Measurements from ENCODE around the gene BCL3. TPM values are rescaled to one million over a fixed set of nuclear protein-coding genes. Genes with fewer than 3 reads are reported as not detected.

BCL3 gene
- total and polyA plus RNA-seq, 2 of the 13 experiments (the other 11 are each of a cell fraction or from before 2014, with no cell fraction given): 2.3 to 4.0 TPM

DNA sequence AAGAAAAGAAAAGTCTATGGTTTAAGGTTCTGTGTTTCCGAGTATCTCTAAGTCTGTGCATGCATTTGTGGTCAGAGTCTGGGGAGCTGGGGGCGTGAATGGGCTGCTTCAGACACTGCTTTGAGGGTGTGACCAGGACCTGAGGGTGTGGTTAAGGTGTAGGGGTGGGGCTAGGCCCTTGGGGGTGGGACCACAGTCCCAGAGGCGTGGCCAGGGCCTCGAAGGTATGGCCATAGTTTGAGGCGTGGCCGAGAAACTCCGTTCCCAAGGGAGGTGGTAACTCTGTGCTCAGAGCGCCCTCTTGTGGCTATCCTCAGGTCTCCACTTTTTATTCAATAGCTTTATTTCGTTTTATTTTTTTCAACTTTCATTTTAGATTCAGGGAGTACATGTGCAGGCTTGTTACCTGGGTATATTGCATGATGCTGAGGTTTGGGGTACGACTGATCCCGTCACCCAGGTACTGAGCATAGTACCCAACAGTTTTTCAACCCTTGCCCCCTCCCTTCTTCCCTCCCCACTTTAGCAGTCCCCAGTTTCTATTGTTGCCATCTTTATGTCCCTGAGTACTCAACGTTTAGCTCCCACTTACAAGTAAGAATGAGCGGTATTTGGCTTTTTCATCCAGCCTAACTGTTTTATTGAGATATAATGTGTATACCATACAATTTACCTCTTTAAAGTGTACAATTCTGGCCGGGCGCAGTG lies 22.2 kb downstream of the BCL3 start (continued):
- TF ChIP-seq ZNF251 (CRISPR knock-in tag; IDR thresholded peaks at IDR 0.05) (no peak), ZMYM2 (CRISPR knock-in tag; IDR thresholded peaks at IDR 0.05) (no peak), ZNF615 (CRISPR knock-in tag; IDR thresholded peaks at IDR 0.05; ENCODE audit: borderline replicate concordance) (no peak), HDAC6 (IDR thresholded peaks at IDR 0.05; ENCODE audit: low read depth, low read length) (no peak), KLF12 (CRISPR knock-in tag; IDR thresholded peaks at IDR 0.05; ENCODE audit: borderline replicate concordance) (peak; percentile 90; the same call in 1 of the 2 replicates), ZSCAN22 (CRISPR knock-in tag; IDR thresholded peaks at IDR 0.05) (peak; percentile 80; the same call in 1 of the 2 replicates), FIP1L1 (IDR thresholded peaks at IDR 0.05; ENCODE audit: borderline replicate concordance, insufficient read depth, low read depth, low read length) (no peak), GATAD2A (CRISPR knock-in tag; IDR thresholded peaks at IDR 0.05) (peak; percentile 50), ZBTB38 (CRISPR knock-in tag; IDR thresholded peaks at IDR 0.05) (no peak), KDM5B (CRISPR knock-in tag; IDR thresholded peaks at IDR 0.05; ENCODE audit: borderline replicate concordance) (no peak), ZNF256 (CRISPR knock-in tag; conservative IDR thresholded peaks at IDR 0.05) (no peak), ATM (IDR thresholded peaks at IDR 0.05; ENCODE audit: borderline replicate concordance) (no peak), RXRB (CRISPR knock-in tag; IDR thresholded peaks at IDR 0.05; ENCODE audit: borderline replicate concordance) (peak; percentile 42; the same call in 1 of the 2 replicates), RARA (CRISPR knock-in tag; IDR thresholded peaks at IDR 0.05) (peak; percentile 14; the same call in 1 of the 2 replicates), FOXA3 (CRISPR knock-in tag; IDR thresholded peaks at IDR 0.05) (no peak), ZNF780A (CRISPR knock-in tag; IDR thresholded peaks at IDR 0.05) (no peak), ZNF460 (CRISPR knock-in tag; IDR thresholded peaks at IDR 0.05; ENCODE audit: borderline replicate concordance) (no peak), ZNF747 (CRISPR knock-in tag; IDR thresholded peaks at IDR 0.05; ENCODE audit: borderline replicate concordance) (no peak)
- TF ChIP-seq, protein P1, sequence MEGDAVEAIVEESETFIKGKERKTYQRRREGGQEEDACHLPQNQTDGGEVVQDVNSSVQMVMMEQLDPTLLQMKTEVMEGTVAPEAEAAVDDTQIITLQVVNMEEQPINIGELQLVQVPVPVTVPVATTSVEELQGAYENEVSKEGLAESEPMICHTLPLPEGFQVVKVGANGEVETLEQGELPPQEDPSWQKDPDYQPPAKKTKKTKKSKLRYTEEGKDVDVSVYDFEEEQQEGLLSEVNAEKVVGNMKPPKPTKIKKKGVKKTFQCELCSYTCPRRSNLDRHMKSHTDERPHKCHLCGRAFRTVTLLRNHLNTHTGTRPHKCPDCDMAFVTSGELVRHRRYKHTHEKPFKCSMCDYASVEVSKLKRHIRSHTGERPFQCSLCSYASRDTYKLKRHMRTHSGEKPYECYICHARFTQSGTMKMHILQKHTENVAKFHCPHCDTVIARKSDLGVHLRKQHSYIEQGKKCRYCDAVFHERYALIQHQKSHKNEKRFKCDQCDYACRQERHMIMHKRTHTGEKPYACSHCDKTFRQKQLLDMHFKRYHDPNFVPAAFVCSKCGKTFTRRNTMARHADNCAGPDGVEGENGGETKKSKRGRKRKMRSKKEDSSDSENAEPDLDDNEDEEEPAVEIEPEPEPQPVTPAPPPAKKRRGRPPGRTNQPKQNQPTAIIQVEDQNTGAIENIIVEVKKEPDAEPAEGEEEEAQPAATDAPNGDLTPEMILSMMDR (CRISPR knock-in tag; IDR thresholded peaks at IDR 0.05): peak; percentile 91
- TF ChIP-seq, protein P2, sequence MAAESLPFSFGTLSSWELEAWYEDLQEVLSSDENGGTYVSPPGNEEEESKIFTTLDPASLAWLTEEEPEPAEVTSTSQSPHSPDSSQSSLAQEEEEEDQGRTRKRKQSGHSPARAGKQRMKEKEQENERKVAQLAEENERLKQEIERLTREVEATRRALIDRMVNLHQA (CRISPR knock-in tag; IDR thresholded peaks at IDR 0.05): no peak
- TF ChIP-seq, protein P3, sequence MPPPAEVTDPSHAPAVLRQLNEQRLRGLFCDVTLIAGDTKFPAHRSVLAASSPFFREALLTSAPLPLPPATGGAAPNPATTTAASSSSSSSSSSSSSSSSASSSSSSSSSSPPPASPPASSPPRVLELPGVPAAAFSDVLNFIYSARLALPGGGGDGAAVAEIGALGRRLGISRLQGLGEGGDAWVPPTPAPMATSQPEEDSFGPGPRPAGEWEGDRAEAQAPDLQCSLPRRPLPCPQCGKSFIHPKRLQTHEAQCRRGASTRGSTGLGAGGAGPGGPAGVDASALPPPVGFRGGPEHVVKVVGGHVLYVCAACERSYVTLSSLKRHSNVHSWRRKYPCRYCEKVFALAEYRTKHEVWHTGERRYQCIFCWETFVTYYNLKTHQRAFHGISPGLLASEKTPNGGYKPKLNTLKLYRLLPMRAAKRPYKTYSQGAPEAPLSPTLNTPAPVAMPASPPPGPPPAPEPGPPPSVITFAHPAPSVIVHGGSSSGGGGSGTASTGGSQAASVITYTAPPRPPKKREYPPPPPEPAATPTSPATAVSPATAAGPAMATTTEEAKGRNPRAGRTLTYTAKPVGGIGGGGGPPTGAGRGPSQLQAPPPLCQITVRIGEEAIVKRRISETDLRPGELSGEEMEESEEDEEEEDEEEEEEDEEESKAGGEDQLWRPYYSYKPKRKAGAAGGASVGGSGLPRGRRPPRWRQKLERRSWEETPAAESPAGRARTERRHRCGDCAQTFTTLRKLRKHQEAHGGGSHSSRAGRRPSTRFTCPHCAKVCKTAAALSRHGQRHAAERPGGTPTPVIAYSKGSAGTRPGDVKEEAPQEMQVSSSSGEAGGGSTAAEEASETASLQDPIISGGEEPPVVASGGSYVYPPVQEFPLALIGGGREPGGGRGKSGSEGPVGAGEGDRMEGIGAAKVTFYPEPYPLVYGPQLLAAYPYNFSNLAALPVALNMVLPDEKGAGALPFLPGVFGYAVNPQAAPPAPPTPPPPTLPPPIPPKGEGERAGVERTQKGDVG (CRISPR knock-in tag; IDR thresholded peaks at IDR 0.05; ENCODE audit: borderline replicate concordance): no peak
- TF ChIP-seq, protein P4, sequence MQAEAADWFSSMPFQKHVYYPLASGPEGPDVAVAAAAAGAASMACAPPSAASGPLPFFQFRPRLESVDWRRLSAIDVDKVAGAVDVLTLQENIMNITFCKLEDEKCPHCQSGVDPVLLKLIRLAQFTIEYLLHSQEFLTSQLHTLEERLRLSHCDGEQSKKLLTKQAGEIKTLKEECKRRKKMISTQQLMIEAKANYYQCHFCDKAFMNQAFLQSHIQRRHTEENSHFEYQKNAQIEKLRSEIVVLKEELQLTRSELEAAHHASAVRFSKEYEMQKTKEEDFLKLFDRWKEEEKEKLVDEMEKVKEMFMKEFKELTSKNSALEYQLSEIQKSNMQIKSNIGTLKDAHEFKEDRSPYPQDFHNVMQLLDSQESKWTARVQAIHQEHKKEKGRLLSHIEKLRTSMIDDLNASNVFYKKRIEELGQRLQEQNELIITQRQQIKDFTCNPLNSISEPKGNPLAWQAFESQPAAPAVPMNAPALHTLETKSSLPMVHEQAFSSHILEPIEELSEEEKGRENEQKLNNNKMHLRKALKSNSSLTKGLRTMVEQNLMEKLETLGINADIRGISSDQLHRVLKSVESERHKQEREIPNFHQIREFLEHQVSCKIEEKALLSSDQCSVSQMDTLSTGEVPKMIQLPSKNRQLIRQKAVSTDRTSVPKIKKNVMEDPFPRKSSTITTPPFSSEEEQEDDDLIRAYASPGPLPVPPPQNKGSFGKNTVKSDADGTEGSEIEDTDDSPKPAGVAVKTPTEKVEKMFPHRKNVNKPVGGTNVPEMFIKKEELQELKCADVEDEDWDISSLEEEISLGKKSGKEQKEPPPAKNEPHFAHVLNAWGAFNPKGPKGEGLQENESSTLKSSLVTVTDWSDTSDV (CRISPR knock-in tag; IDR thresholded peaks at IDR 0.05): no peak
